ENCODE measurements around the gene NELFA. TPM values are rescaled to one million over a fixed set of nuclear protein-coding genes. Genes with fewer than 3 reads are reported as not detected.

Gene NELFA
- total RNA-seq, 1 donor from 2014 or later: 55.2 TPM

- peaks cover 14% of the 10 kb centered on the region for H3K36me3 Mint-ChIP-seq (ENCODE audit: low read depth)
- peaks cover 3% of the 10 kb centered on the region for H3K4me1 Mint-ChIP-seq
- H3K9me3 Mint-ChIP-seq: no peaks in the 10 kb centered on the region
- H3K27me3 Mint-ChIP-seq (ENCODE audit: low read depth): no peaks in the 10 kb centered on the region
- DNase-seq (ENCODE audit: low read depth, low spot score): no peak
- H3K4me3 Mint-ChIP-seq: no peak overlapping the region
- peak overlapping the region; percentile 12 for H3K27ac Mint-ChIP-seq (ENCODE audit: unreplicated experiment)
- TF ChIP-seq CTCF (conservative IDR thresholded peaks at IDR 0.05): no peak
These were observed 64.8 kb downstream of the NELFA start for GRCh38 chr4:1943928-1944327.

- Mint-ChIP-seq H3K36me3 (ENCODE audit: low read depth) (peaks cover 16% of the 10 kb centered on the region), H3K27me3 (ENCODE audit: low read depth) (no peaks in the 10 kb centered on the region), H3K4me1 (peaks cover 2% of the 10 kb centered on the region), H3K9me3 (no peaks in the 10 kb centered on the region), H3K27ac (ENCODE audit: unreplicated experiment) (no peak overlapping the region), H3K4me3 (no peak overlapping the region)
- TF ChIP-seq CTCF (conservative IDR thresholded peaks at IDR 0.05): no peak
- DNase-seq (ENCODE audit: low read depth, low spot score): no peak
These were observed 68.2 kb downstream of the NELFA start for GRCh38 chr4:1940566-1940965.

- Mint-ChIP-seq H3K9me3 (no peaks in the 10 kb centered on the region), H3K27ac (ENCODE audit: unreplicated experiment) (no peak overlapping the region), H3K4me1 (no peaks in the 10 kb centered on the region), H3K4me3 (no peak overlapping the region), H3K27me3 (ENCODE audit: low read depth) (no peaks in the 10 kb centered on the region), H3K36me3 (ENCODE audit: low read depth) (peaks cover 14% of the 10 kb centered on the region)
- TF ChIP-seq CTCF (conservative IDR thresholded peaks at IDR 0.05): no peak
- no peak for DNase-seq (ENCODE audit: low read depth, low spot score)
These were observed 68.9 kb downstream of the NELFA start for GRCh38 chr4:1939664-1940509.

GRCh38 chr4:1938027-1938426 is 70.7 kb downstream of the NELFA start:
- Mint-ChIP-seq H3K4me1 (no peaks in the 10 kb centered on the region), H3K4me3 (no peak overlapping the region), H3K36me3 (ENCODE audit: low read depth) (peaks cover 10% of the 10 kb centered on the region), H3K27me3 (ENCODE audit: low read depth) (no peaks in the 10 kb centered on the region), H3K27ac (ENCODE audit: unreplicated experiment) (no peak overlapping the region), H3K9me3 (no peaks in the 10 kb centered on the region)
- no peak for DNase-seq (ENCODE audit: low read depth, low spot score)
- no peak for TF ChIP-seq CTCF (conservative IDR thresholded peaks at IDR 0.05)

DNA sequence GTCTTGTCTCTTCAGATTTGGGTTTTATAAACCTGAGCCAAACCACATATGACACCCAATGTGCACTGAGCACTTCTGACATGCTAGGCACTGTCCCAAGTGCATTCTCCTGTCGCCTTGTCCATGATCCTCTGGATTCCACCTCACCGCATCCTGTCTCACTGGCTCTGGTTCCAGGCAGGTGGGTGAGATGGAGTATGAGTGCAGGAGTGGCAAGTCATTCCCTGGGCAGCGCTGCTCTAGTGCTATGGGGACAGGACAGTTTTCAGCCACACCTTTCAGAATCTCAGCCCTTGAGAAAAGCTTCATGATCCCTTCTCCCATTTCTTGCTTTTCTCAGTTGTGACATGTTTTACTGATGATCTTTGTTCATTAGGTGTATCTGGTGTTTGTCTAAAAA is 71.2 kb downstream of the NELFA start:
- peaks cover 8% of the 10 kb centered on the region for H3K36me3 Mint-ChIP-seq (ENCODE audit: low read depth)
- H3K4me1 Mint-ChIP-seq: no peaks in the 10 kb centered on the region
- H3K27me3 Mint-ChIP-seq (ENCODE audit: low read depth): no peaks in the 10 kb centered on the region
- DNase-seq (ENCODE audit: low read depth, low spot score): no peak
- no peak for TF ChIP-seq CTCF (conservative IDR thresholded peaks at IDR 0.05)
- H3K27ac Mint-ChIP-seq (ENCODE audit: unreplicated experiment): peak overlapping the region; percentile 50
- H3K9me3 Mint-ChIP-seq: no peaks in the 10 kb centered on the region
- no peak overlapping the region for H3K4me3 Mint-ChIP-seq
